ENCODE measurements around the gene EPHA5. TPM values are rescaled to one million over a fixed set of nuclear protein-coding genes. Genes with fewer than 3 reads are reported as not detected.

The EPHA5 gene
- polyA plus RNA-seq, 3 donors, result not detected

DNA sequence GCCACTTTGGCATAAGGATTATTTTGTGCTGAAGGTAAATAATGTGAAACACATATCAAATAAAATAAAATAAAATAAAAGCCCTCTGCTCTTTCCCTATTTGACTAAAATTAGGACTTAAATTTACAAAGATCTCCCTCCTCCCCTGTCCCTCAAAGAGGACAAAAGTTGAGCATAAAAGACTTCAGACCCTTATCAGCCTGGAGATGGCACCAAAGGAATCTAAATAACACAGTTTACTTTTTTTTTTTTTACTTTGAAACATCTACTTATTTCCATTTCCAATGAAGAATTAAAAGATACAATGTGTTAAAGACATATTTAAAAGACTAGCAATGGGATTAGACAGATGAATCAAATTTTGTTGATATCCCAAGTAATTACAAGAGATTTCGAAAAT is 89.7 kb downstream of the EPHA5 start:
- no peak overlapping the region for H3K27ac ChIP-seq (ENCODE audit: low read depth in 1 of 2, low read length in 2 of 2)
- H3K36me3 Mint-ChIP-seq, result no peaks in the 10 kb centered on the region
- intact Hi-C loops (cut with micrococcal nuclease), result no loop called here

DNA sequence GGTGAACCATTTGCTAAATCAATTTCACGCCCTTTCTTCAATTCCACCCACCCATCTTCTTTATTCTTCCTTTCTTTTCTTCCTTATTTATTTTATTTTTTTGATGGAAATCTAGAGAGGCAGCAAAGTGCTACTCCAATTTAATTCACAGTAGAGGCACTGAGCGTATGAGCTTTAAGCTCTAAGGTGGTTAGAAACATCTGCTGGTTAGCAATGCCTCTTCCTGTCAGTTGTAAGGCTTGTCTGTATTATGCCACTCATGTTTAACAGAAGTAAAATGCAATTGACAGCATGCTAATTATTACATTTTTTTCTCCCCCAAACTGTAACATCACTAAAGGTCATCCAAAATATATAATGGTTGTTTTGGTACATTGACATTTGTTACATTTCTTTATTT is 103.8 kb downstream of the EPHA5 start:
- intact Hi-C loops (cut with micrococcal nuclease), result no loop called here
- no peak overlapping the region for H3K27ac Mint-ChIP-seq
- TF ChIP-seq, protein P1, sequence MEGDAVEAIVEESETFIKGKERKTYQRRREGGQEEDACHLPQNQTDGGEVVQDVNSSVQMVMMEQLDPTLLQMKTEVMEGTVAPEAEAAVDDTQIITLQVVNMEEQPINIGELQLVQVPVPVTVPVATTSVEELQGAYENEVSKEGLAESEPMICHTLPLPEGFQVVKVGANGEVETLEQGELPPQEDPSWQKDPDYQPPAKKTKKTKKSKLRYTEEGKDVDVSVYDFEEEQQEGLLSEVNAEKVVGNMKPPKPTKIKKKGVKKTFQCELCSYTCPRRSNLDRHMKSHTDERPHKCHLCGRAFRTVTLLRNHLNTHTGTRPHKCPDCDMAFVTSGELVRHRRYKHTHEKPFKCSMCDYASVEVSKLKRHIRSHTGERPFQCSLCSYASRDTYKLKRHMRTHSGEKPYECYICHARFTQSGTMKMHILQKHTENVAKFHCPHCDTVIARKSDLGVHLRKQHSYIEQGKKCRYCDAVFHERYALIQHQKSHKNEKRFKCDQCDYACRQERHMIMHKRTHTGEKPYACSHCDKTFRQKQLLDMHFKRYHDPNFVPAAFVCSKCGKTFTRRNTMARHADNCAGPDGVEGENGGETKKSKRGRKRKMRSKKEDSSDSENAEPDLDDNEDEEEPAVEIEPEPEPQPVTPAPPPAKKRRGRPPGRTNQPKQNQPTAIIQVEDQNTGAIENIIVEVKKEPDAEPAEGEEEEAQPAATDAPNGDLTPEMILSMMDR (IDR thresholded peaks at IDR 0.05), result no peak
- no peak overlapping the region for H3K9ac ChIP-seq (ENCODE audit: insufficient read depth, low read length, poor library complexity, severe bottlenecking)
- no peak for DNase-seq
- no peaks in the 10 kb centered on the region for H3K27me3 Mint-ChIP-seq (ENCODE audit: low read depth in 3 of 3)
- no peaks in the 10 kb centered on the region for H3K79me2 ChIP-seq (ENCODE audit: insufficient read depth, low read length)
- H3K9me3 ChIP-seq (replicated peaks in 1 of 2; ENCODE audit: control insufficient read depth in 1 of 2, insufficient read depth in 1 of 2, low read length in 2 of 2), result no peaks in the 10 kb centered on the region
- no peak overlapping the region for H3K4me3 Mint-ChIP-seq
- no peaks in the 10 kb centered on the region for H3K36me3 Mint-ChIP-seq
- no peak overlapping the region for H2AFZ ChIP-seq (ENCODE audit: insufficient read depth, low read depth, low read length, poor library complexity, severe bottlenecking)
- H3K36me3 ChIP-seq (replicated peaks in 1 of 2; ENCODE audit: control insufficient read depth in 1 of 2, insufficient read depth in 2 of 2, low read length in 2 of 2), result no peaks in the 10 kb centered on the region
- no peak overlapping the region for H3K4me2 ChIP-seq (replicated peaks; ENCODE audit: extremely low read depth, low read length, poor library complexity, severe bottlenecking)
- H3K4me3 ChIP-seq (replicated peaks in 1 of 3; ENCODE audit: low read depth in 2 of 3, low read length in 3 of 3), result no peak overlapping the region
- H3K27ac ChIP-seq (ENCODE audit: low read depth in 1 of 2, low read length in 2 of 2), result no peak overlapping the region
- no peaks in the 10 kb centered on the region for H3K27me3 ChIP-seq (ENCODE audit: control insufficient read depth in 2 of 2, insufficient read depth in 2 of 2, low read length in 2 of 2)
- H3K9me3 Mint-ChIP-seq, result no peaks in the 10 kb centered on the region
- H3K4me1 Mint-ChIP-seq, result no peaks in the 10 kb centered on the region
- no peaks in the 10 kb centered on the region for H4K20me1 ChIP-seq (ENCODE audit: insufficient read depth, low read length)
- no CpG with 5 or more reads among the region's 2 CpGs for WGBS (ENCODE audit: insufficient coverage)
- H3K4me1 ChIP-seq (ENCODE audit: control insufficient read depth in 1 of 2, insufficient read depth in 2 of 2, low read length in 2 of 2), result no peaks in the 10 kb centered on the region

More for the DNA sequence above, 89.7 kb downstream of the EPHA5 start:
- no peak for DNase-seq
- no peak overlapping the region for H3K4me3 Mint-ChIP-seq
- Histone ChIP-seq H3K9me3 (replicated peaks in 1 of 2; ENCODE audit: control insufficient read depth in 1 of 2, insufficient read depth in 1 of 2, low read length in 2 of 2) (no peaks in the 10 kb centered on the region), H4K20me1 (ENCODE audit: insufficient read depth, low read length) (no peaks in the 10 kb centered on the region), H3K79me2 (ENCODE audit: insufficient read depth, low read length) (no peaks in the 10 kb centered on the region), H3K4me3 (replicated peaks in 1 of 3; ENCODE audit: low read depth in 2 of 3, low read length in 3 of 3) (no peak overlapping the region), H2AFZ (ENCODE audit: insufficient read depth, low read depth, low read length, poor library complexity, severe bottlenecking) (no peak overlapping the region), H3K27me3 (ENCODE audit: control insufficient read depth in 2 of 2, insufficient read depth in 2 of 2, low read length in 2 of 2) (no peaks in the 10 kb centered on the region), H3K4me1 (ENCODE audit: control insufficient read depth in 1 of 2, insufficient read depth in 2 of 2, low read length in 2 of 2) (no peaks in the 10 kb centered on the region), H3K4me2 (replicated peaks; ENCODE audit: extremely low read depth, low read length, poor library complexity, severe bottlenecking) (no peak overlapping the region), H3K36me3 (replicated peaks in 1 of 2; ENCODE audit: control insufficient read depth in 1 of 2, insufficient read depth in 2 of 2, low read length in 2 of 2) (no peaks in the 10 kb centered on the region), H3K9ac (ENCODE audit: insufficient read depth, low read length, poor library complexity, severe bottlenecking) (no peak overlapping the region)
- H3K9me3 Mint-ChIP-seq, result no peaks in the 10 kb centered on the region
- TF ChIP-seq, protein P1 (IDR thresholded peaks at IDR 0.05), result no peak
- WGBS (ENCODE audit: insufficient coverage), result no CpG with 5 or more reads among the region's 1 CpG
- H3K4me1 Mint-ChIP-seq, result no peaks in the 10 kb centered on the region
- no peak overlapping the region for H3K27ac Mint-ChIP-seq
- peaks cover 0 to 2% (median 0%) of the 10 kb centered on the region in 3 donors for H3K27me3 Mint-ChIP-seq (ENCODE audit: low read depth in 3 of 3)
